Measurements from ENCODE around the gene USP24.
A peak's percentile ranks its signal among the peaks of the same experiment; 100 is the strongest.
"Not testable (repeated sequence)": the region's sequence is repeated elsewhere in the genome, so short reads cannot be mapped to it uniquely, and the experiment has no call there.

USP24 gene

DNA sequence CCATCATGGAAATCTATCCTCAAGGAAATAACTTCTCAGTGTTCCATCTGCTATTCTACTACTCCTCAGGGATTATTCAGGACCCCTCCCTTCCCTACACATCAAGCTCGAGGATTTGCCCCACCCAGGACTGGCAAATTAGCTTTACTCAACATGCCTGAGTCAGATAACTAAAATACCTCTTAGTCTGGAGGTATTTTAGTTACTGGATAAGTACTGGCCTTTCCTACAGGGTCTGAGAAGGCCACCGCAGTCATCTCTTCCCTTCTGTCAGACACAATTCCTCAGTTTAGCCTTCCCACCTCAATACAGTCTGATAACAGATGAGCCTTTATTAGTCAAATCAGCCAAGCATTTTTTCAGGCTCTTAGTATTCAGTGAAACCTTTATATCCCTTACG lies 188.5 kb downstream of the USP24 start:
- DNase-seq, result not testable (repeated sequence)

DNA sequence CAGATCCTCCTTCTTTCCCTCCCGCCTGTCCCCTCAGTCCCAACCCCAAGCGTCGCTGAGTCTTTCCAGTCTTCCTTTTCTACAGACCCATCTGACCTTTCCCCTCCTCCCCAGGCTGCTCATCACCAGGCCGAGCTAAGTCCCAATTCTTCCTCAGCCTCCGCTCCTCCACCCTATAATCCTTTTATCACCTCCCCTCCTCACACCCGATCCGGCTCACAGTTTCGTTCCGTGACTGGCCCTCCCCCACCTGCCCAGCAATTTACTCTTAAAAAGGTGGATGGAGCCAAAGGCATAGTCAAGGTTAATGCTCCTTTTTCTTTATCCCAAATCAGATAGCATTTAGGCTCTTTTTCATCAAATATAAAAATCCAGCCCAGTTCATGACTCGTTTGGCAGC lies 191.0 kb downstream of the USP24 start:
- DNase-seq, result not testable (repeated sequence)

DNA sequence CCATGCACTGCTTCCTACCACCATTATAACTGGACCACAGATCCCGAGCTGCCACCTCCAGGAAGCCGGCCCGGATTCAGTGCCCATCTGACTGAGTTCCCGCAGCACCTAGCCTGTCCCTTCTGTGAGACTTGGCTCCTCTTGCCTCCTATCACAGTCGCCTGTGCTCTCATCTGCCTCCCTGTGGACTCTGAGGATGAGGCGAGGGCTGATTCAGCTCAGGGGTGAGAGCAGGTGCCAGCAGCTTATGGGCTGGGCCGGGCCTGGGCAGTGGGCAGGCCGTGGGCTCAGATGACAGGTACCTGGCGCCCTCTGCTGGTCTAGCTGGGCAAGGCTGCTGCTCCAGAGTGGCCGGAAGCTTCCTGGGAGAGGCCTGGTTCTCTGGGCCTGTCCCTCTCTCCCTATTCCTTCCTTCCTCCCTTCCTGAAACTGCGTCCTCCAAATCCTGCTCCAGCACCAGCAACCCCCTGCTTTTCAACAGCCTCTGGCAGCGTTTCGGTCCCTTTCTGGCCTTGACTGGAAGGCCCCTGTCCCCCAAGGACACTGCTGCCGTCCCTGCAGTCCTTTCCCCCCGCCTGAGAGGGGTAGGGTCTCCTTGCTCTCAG lies 193.1 kb downstream of the USP24 start:
- DNase-seq, result peak; percentile 100

DNA sequence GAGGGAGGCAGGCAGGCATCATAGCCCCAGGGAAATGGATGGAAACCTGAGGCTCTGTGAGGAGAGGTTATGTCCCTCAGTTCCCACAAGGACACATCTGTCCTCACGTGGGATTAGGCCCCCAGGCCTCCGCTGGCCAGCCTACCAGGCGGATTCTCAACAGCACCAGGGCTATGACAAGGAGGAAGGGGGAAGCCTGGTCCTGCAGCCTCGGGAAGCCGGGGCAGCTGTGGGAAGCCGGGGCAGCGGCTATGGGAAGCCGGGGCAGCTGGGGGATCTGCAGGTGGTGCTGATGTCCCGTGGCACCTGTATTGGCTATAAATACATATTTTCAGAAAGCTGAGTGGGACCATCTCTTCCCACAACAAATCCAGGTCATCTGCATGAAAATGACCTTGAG lies 196.8 kb downstream of the USP24 start:
- no peak for DNase-seq

Data from DMS53 (cell line).